Breast epithelium (tissue), 3 donors: ENCODE results near the gene TIPRL.

Experiments
- POLR2A ChIP-seq: fragments of 450-650 bp; IDR thresholded peaks from one replicate; pipeline ENCODE4 v1.6.1; 2016; ENCODE audit warnings: antibody characterized with exemption, mild to moderate bottlenecking, moderate library complexity
- POLR2AphosphoS5 ChIP-seq, 3 donors: sonication (generic); formaldehyde crosslinking; IDR thresholded peaks; one replicate each; pipeline ENCODE4 v1.6.1; 2017; ENCODE audit warnings: antibody characterized with exemption in 3 of 3
- TF ChIP-seq, protein P1 (sequence below), 3 donors: fragments of 450-650 bp; IDR thresholded peaks; one replicate each; pipeline ENCODE4 v1.5.1; 2016 to 2017; ENCODE audit warnings: antibody characterized with exemption in 3 of 3, mild to moderate bottlenecking in 3 of 3, moderate library complexity in 3 of 3

DNA sequence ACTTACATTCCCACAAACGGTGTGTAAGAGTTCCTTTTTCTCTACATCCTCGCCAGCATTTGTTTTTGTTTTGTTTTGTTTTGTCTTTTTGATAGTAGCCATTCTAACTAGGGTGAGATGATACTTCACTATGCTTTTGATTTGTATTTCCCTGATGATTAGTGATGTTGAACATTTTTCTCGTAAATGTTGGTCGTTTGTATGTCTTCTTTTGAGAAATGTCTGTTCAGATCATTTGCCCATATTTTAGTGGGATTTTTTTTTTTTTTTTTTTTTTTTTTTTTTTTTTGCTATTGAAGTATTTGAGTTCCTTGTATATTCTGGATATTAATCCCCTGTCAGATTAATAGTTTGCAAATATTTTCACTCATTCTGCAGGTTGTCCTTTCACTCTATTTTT lies 22.9 kb upstream of the TIPRL start:
- TF ChIP-seq POLR2AphosphoS5 (IDR thresholded peaks at IDR 0.05) (no peak), POLR2A (no peak)
- TF ChIP-seq, protein P1, sequence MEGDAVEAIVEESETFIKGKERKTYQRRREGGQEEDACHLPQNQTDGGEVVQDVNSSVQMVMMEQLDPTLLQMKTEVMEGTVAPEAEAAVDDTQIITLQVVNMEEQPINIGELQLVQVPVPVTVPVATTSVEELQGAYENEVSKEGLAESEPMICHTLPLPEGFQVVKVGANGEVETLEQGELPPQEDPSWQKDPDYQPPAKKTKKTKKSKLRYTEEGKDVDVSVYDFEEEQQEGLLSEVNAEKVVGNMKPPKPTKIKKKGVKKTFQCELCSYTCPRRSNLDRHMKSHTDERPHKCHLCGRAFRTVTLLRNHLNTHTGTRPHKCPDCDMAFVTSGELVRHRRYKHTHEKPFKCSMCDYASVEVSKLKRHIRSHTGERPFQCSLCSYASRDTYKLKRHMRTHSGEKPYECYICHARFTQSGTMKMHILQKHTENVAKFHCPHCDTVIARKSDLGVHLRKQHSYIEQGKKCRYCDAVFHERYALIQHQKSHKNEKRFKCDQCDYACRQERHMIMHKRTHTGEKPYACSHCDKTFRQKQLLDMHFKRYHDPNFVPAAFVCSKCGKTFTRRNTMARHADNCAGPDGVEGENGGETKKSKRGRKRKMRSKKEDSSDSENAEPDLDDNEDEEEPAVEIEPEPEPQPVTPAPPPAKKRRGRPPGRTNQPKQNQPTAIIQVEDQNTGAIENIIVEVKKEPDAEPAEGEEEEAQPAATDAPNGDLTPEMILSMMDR (IDR thresholded peaks at IDR 0.05), result no peak
